ENCODE data around the gene SLC16A6. TPM values are rescaled to one million over a fixed set of nuclear protein-coding genes. Genes with fewer than 3 reads are reported as not detected.
A peak's percentile ranks its signal among the peaks of the same experiment; 100 is the strongest.

The SLC16A6 gene
- total RNA-seq, 1 experiment from 2014 or later, result 4.8 TPM

DNA sequence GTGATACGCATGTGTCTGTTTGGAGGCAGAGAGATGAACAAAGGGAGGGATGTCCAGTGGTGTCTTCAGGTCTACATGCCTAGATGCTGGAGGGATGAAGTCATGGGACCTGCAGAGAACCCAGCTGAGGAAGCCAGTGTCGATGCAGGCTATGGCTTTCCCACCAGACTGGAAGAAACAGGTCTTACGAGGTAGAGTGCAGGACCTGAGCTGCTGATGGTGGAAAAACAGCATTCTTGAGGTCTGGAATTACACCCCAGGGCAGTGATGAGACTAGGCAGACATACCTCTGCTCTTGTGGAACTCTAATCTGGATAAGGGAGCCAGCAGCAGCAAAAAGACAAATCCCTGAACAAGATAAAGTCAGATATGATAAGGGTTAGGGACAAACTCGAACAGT lies 37.7 kb upstream of the SLC16A6 start:
- Histone ChIP-seq H3K79me2 (ENCODE audit: insufficient read depth, low read length) (no peaks in the 10 kb centered on the region), H3K9me3 (ENCODE audit: control insufficient read depth in 1 of 2, insufficient read depth in 1 of 2, low read depth in 1 of 2, low read length in 2 of 2) (no peaks in the 10 kb centered on the region), H4K20me1 (ENCODE audit: insufficient read depth) (no peaks in the 10 kb centered on the region), H3K4me1 (ENCODE audit: control insufficient read depth in 1 of 2, insufficient read depth in 2 of 2, low read length in 2 of 2) (peaks cover 15 to 28% of the 10 kb centered on the region in 2 experiments), H3K36me3 (ENCODE audit: control insufficient read depth in 1 of 2, insufficient read depth in 2 of 2, low read length in 2 of 2) (no peaks in the 10 kb centered on the region), H3K9me2 (ENCODE audit: insufficient read depth) (no peaks in the 10 kb centered on the region), H3K9ac (ENCODE audit: low read length) (no peak overlapping the region), H3K27ac (ENCODE audit: low read depth, low read length) (peak overlapping the region; percentile 4; the same call in 1 of the 2 replicates), H3K27me3 (ENCODE audit: insufficient read depth, low read length) (no peaks in the 10 kb centered on the region), H3K4me3 (replicated peaks in 1 of 2; ENCODE audit: low read depth in 1 of 2, low read length in 2 of 2) (no peak overlapping the region), H2AFZ (ENCODE audit: low read depth, low read length, poor library complexity, severe bottlenecking) (no peak overlapping the region), H3K4me2 (ENCODE audit: low read length) (peak overlapping the region; percentile 19)
- intact Hi-C loops (cut with micrococcal nuclease), result no loop called here
- BruUV-seq (replicated peaks), result no TSS peak
- RAD21 ChIA-PET (ENCODE audit: low non-redundant PET in 1 of 2, low total read pairs in 2 of 2, uncharacterized antibody in 2 of 2, unreplicated experiment in 2 of 2), result interaction anchor here in 1 of 2 experiments (0.6 to 2.2 kb wide), 2 partner anchors 11 to 70 kb away, joined by 3 to 7 read pairs; no protein-coding TSS in a partner anchor
- POLR2A ChIA-PET, result interaction anchor here (0.9 to 1.2 kb wide), 2 partner anchors 12 to 55 kb away, joined by 3 read pairs; no protein-coding TSS in a partner anchor
- TF ChIP-seq ZNF274 (IDR thresholded peaks at IDR 0.05; ENCODE audit: low read depth, low read length) (no peak), RAD21 (IDR thresholded peaks at IDR 0.05; ENCODE audit: low read depth) (no peak), CTCF (IDR thresholded peaks at IDR 0.05 in 2 of 3, conservative IDR thresholded peaks at IDR 0.05 in 1 of 3; ENCODE audit: borderline replicate concordance in 1 of 3, insufficient read depth in 1 of 3, low read depth in 2 of 3, low read length in 2 of 3) (no peak), ATF3 (IDR thresholded peaks at IDR 0.05) (no peak), ZFX (IDR thresholded peaks at IDR 0.05) (no peak), EGR1 (IDR thresholded peaks at IDR 0.05; ENCODE audit: low read depth) (no peak), FOSL1 (IDR thresholded peaks at IDR 0.05; ENCODE audit: low read depth) (no peak), TCF7L2 (IDR thresholded peaks at IDR 0.05; ENCODE audit: borderline replicate concordance, extremely low read depth, insufficient read depth, insufficient read length) (no peak), POLR2AphosphoS5 (IDR thresholded peaks at IDR 0.05; ENCODE audit: low read depth, low read length) (no peak), SP1 (IDR thresholded peaks at IDR 0.05; ENCODE audit: low read depth) (no peak), CEBPB (IDR thresholded peaks at IDR 0.05; ENCODE audit: low read depth) (no peak), SRF (IDR thresholded peaks at IDR 0.05; ENCODE audit: low read depth) (no peak)
- TF ChIP-seq, protein P1, sequence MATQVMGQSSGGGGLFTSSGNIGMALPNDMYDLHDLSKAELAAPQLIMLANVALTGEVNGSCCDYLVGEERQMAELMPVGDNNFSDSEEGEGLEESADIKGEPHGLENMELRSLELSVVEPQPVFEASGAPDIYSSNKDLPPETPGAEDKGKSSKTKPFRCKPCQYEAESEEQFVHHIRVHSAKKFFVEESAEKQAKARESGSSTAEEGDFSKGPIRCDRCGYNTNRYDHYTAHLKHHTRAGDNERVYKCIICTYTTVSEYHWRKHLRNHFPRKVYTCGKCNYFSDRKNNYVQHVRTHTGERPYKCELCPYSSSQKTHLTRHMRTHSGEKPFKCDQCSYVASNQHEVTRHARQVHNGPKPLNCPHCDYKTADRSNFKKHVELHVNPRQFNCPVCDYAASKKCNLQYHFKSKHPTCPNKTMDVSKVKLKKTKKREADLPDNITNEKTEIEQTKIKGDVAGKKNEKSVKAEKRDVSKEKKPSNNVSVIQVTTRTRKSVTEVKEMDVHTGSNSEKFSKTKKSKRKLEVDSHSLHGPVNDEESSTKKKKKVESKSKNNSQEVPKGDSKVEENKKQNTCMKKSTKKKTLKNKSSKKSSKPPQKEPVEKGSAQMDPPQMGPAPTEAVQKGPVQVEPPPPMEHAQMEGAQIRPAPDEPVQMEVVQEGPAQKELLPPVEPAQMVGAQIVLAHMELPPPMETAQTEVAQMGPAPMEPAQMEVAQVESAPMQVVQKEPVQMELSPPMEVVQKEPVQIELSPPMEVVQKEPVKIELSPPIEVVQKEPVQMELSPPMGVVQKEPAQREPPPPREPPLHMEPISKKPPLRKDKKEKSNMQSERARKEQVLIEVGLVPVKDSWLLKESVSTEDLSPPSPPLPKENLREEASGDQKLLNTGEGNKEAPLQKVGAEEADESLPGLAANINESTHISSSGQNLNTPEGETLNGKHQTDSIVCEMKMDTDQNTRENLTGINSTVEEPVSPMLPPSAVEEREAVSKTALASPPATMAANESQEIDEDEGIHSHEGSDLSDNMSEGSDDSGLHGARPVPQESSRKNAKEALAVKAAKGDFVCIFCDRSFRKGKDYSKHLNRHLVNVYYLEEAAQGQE (IDR thresholded peaks at IDR 0.05; ENCODE audit: low read depth), result no peak
- ATAC-seq (peak; percentile 46), DNase-seq (ENCODE audit: low read depth, low spot score) (no peak)
- CTCF ChIA-PET, result interaction anchor here (1.0 kb wide), 1 partner anchor 10 kb away, joined by 5 read pairs; no protein-coding TSS in a partner anchor
